VCaP (cell line): ENCODE results near the gene EGFR.

Source experiments
- H3K27ac ChIP-seq: fragments of 450-650 bp; 2 replicates; pipeline ENCODE4 v1.5.1; 2017
- TF ChIP-seq, protein P1 (sequence below): fragments of 450-650 bp; conservative IDR thresholded peaks from 2 replicates; pipeline ENCODE4 v1.5.1; 2017; ENCODE audit warnings: mild to moderate bottlenecking, moderate library complexity

EGFR gene

GRCh38 chr7:55016061-55016745 lies 2.6 kb upstream of the EGFR start:
- TF ChIP-seq, protein P1, sequence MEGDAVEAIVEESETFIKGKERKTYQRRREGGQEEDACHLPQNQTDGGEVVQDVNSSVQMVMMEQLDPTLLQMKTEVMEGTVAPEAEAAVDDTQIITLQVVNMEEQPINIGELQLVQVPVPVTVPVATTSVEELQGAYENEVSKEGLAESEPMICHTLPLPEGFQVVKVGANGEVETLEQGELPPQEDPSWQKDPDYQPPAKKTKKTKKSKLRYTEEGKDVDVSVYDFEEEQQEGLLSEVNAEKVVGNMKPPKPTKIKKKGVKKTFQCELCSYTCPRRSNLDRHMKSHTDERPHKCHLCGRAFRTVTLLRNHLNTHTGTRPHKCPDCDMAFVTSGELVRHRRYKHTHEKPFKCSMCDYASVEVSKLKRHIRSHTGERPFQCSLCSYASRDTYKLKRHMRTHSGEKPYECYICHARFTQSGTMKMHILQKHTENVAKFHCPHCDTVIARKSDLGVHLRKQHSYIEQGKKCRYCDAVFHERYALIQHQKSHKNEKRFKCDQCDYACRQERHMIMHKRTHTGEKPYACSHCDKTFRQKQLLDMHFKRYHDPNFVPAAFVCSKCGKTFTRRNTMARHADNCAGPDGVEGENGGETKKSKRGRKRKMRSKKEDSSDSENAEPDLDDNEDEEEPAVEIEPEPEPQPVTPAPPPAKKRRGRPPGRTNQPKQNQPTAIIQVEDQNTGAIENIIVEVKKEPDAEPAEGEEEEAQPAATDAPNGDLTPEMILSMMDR, result no peak
- no peak overlapping the region for H3K27ac ChIP-seq

- no peak overlapping the region for H3K27ac ChIP-seq
- TF ChIP-seq, protein P1, result no peak
Observed at GRCh38 chr7:55016746-55017090, 2.1 kb upstream of the EGFR start.

- no peak overlapping the region for H3K27ac ChIP-seq
- TF ChIP-seq, protein P1, result no peak
Observed at GRCh38 chr7:55017841-55018240, 976 bp upstream of the EGFR start.

GRCh38 chr7:55019191-55019690 lies 424 bp downstream of the EGFR start:
- peak overlapping the region; percentile 86 for H3K27ac ChIP-seq
- TF ChIP-seq, protein P1, result no peak

- peak overlapping the region; percentile 86 for H3K27ac ChIP-seq
- TF ChIP-seq, protein P1, result peak; percentile 50
Observed at GRCh38 chr7:55019691-55020465, 1.1 kb downstream of the EGFR start.

- H3K27ac ChIP-seq, result peak overlapping the region; percentile 86
Observed at GRCh38 chr7:55020466-55020871, 1.7 kb downstream of the EGFR start.

GRCh38 chr7:55021053-55021452 lies 2.2 kb downstream of the EGFR start:
- H3K27ac ChIP-seq, result no peak overlapping the region

More at GRCh38 chr7:55020466-55020871, 1.7 kb downstream of the EGFR start:
- TF ChIP-seq, protein P1, result no peak

More at GRCh38 chr7:55021053-55021452, 2.2 kb downstream of the EGFR start:
- TF ChIP-seq, protein P1, result no peak
